Uterus (tissue), 2 donors: Measurements from ENCODE around the gene ATM.

Source experiments
- POLR2A ChIP-seq, 2 donors: fragments of 450-650 bp; IDR thresholded peaks; one replicate each; pipeline ENCODE4 v1.6.1; 2016; ENCODE audit warnings: antibody characterized with exemption in 2 of 2, mild to moderate bottlenecking in 1 of 2, moderate library complexity in 1 of 2
- TF ChIP-seq, protein P1 (sequence below), 4 experiments: fragments of 200-600 bp in 2 of 4; fragments of 450-650 bp in 2 of 4; sonication (generic) in 2 of 4; IDR thresholded peaks; one replicate each; pipeline ENCODE4 v1.5.1; 2016 to 2019; ENCODE audit warnings: antibody characterized with exemption in 4 of 4, mild to moderate bottlenecking in 2 of 4, moderate library complexity in 1 of 4

GRCh38 chr11:108278954-108279353 lies 56.1 kb downstream of the ATM start:
- TF ChIP-seq, protein P1, sequence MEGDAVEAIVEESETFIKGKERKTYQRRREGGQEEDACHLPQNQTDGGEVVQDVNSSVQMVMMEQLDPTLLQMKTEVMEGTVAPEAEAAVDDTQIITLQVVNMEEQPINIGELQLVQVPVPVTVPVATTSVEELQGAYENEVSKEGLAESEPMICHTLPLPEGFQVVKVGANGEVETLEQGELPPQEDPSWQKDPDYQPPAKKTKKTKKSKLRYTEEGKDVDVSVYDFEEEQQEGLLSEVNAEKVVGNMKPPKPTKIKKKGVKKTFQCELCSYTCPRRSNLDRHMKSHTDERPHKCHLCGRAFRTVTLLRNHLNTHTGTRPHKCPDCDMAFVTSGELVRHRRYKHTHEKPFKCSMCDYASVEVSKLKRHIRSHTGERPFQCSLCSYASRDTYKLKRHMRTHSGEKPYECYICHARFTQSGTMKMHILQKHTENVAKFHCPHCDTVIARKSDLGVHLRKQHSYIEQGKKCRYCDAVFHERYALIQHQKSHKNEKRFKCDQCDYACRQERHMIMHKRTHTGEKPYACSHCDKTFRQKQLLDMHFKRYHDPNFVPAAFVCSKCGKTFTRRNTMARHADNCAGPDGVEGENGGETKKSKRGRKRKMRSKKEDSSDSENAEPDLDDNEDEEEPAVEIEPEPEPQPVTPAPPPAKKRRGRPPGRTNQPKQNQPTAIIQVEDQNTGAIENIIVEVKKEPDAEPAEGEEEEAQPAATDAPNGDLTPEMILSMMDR (IDR thresholded peaks at IDR 0.05), result no peak
- TF ChIP-seq POLR2A (IDR thresholded peaks at IDR 0.05), result no peak
